C4-2B (cell line): Measurements from ENCODE around the gene PALLD.

Experiments
- H3K27ac ChIP-seq: fragments of 450-650 bp; 2 replicates; pipeline ENCODE4 v1.5.1; 2017
- ZFX ChIP-seq: fragments of 450-650 bp; IDR thresholded peaks from 2 replicates; pipeline ENCODE4 v1.6.1; 2017
- TF ChIP-seq, protein P1 (sequence below): fragments of 450-650 bp; conservative IDR thresholded peaks from 2 replicates; pipeline ENCODE4 v1.5.1; 2017; ENCODE audit warnings: mild to moderate bottlenecking

The PALLD gene

DNA sequence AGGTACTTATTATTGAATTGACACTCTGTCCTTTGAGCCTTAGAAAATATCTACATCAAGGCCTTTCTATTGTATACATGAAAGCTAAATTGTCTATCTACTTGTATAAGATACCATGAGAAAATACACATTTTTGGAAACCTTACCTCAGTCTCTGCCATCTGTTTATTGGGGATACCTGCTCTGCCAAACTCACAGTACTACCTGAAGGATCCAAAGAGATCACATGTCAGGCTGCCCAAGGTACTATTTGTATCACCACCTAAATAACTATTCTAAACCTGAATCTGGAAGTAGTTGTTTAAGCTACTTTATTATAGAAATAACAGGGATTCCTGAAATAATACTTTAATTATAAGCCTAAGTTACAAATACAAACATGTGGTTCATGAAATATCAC, 126.2 kb downstream of the PALLD start:
- TF ChIP-seq, protein P1, sequence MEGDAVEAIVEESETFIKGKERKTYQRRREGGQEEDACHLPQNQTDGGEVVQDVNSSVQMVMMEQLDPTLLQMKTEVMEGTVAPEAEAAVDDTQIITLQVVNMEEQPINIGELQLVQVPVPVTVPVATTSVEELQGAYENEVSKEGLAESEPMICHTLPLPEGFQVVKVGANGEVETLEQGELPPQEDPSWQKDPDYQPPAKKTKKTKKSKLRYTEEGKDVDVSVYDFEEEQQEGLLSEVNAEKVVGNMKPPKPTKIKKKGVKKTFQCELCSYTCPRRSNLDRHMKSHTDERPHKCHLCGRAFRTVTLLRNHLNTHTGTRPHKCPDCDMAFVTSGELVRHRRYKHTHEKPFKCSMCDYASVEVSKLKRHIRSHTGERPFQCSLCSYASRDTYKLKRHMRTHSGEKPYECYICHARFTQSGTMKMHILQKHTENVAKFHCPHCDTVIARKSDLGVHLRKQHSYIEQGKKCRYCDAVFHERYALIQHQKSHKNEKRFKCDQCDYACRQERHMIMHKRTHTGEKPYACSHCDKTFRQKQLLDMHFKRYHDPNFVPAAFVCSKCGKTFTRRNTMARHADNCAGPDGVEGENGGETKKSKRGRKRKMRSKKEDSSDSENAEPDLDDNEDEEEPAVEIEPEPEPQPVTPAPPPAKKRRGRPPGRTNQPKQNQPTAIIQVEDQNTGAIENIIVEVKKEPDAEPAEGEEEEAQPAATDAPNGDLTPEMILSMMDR = no peak
- no peak for TF ChIP-seq ZFX
- no peak overlapping the region for H3K27ac ChIP-seq

DNA sequence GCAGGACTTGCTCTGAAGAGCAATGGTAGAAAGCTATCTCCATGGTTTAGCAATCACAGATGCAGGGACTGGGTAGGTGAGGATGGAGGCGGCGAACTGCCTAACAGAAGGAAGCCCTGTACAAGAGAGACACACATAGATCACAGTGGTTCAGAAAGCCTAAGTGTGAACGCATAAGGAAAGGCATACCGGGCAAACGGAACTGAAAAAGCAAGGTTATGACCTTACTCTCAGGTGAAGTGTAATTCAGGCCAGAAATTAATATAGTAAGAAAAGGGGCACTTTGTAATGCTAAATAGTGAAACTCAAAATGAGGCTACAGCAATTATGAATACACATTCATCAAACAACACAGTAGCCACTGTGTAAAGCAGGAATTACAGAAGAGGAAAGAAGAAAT, 126.6 kb downstream of the PALLD start:
- no peak for TF ChIP-seq ZFX
- TF ChIP-seq, protein P1 = no peak
- no peak overlapping the region for H3K27ac ChIP-seq

DNA sequence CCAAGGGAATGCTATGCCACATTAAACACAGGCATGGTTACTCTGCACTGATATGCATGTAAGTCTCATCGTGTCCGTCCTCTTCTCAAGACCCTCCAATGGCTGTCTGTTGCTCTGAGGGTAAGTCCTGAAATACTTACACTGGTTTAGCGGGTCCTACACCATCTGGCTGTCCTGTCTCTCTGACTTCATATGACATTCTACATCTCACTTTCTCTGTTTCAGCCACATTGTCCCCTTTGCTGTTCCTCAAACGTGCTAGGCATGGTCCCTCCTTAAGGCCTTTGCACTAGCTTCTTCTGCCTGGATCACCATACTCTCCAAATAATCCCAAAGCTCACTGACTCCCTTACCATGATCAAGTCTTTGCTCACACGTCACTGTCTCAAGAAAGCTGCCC, 131.4 kb downstream of the PALLD start:
- TF ChIP-seq ZFX = no peak
- TF ChIP-seq, protein P1 = no peak
- no peak overlapping the region for H3K27ac ChIP-seq

DNA sequence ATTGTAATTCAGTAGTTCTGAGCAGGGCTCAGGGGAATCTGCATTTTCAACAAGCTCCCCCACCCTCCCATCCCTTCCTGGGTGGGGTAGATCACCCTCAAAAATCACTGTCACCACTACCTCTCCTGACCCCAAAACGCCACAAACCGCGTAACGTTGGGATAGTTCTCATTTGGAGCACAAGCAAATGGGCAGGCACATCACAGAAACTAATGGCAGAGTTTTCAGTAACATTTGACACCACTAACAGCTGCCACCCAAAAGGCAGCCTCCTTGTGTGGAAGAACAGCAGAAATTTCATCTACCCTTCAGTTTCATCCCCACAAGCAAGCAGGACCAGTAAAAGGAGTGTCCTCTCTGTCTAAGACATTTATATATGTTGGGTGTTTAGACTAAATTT, 132.7 kb downstream of the PALLD start:
- no peak overlapping the region for H3K27ac ChIP-seq
- TF ChIP-seq, protein P1 = no peak
- no peak for TF ChIP-seq ZFX

DNA sequence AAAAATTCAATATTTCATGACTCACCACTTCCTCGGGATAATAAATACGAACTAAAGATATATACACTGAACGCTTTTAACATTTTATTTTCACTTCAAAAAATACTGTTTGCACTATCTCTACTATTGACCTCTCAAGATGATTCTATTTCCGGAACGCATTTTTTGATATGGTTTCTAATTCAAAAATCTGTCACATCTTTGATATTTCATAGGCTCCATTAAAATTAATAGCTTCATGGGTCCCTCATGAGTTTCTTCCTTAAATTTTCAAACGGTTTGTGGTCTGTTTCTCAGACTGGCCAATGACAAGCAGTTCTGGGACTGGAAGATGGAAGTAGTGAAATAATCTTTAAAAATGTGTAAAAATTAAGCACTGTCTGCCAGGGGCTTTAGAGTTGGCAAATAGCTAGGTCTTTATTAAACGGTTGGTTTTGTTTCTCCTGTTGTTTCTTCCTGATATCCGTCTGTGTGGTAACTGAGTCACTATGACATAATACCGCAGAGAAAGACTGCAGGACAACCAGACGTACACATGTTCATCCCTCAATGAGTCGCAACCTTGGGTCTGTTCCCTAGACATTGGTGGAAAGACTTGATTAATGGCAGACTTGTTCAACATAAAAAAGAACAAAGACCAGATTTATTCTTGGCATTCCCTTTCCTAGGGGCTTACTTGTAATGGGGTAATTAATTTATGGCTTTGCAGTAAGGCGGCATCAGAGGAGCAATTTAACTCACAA, 133.8 kb downstream of the PALLD start:
- TF ChIP-seq, protein P1 = no peak
- TF ChIP-seq ZFX = no peak
- H3K27ac ChIP-seq = no peak overlapping the region

DNA sequence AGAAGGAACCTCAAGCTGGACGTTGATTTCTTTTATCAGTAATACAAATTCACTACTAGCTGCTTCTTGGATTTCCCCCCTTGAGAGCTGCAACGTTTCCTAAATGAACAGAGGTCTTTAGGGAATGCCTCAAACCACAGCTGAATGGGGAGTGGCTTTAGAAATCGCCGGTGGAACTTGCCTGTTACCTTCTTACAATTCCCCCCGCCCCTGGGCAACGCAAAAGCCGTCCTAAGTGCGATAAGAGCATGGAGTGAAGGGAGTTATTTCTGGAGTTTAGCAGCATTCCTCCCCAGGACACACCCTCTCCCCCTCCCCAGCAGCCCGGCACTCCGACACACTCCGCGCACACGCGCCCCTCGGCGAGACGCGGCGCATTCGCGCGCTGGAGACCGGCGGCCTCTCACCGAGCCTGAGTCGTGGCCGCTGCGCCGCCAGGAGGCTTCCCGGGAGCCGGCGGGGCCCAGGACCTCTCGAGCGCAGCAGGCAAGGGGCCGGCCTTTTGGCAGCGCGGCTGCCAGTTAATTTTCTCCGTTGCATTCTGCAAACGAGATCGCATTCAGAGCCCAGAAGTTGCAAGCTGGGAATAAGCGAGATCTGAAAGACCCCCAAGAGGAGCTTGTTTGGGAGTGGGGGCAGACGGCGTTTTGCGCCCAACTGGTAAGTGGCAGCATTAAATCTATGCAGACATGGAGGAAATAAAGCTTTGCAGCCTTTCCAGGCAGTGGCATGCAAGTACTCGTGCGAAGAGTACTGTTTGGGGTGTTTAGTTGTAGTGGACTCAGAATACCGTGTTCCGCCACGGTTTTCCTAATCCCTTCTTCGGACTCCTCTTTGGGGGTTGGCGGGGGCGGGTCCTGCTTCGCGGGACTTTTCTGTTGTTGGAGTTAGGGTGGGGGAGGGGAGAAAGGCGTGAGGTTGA, 134.7 kb downstream of the PALLD start:
- H3K27ac ChIP-seq = no peak overlapping the region
- no peak for TF ChIP-seq ZFX
- TF ChIP-seq, protein P1 = peak; percentile 26

DNA sequence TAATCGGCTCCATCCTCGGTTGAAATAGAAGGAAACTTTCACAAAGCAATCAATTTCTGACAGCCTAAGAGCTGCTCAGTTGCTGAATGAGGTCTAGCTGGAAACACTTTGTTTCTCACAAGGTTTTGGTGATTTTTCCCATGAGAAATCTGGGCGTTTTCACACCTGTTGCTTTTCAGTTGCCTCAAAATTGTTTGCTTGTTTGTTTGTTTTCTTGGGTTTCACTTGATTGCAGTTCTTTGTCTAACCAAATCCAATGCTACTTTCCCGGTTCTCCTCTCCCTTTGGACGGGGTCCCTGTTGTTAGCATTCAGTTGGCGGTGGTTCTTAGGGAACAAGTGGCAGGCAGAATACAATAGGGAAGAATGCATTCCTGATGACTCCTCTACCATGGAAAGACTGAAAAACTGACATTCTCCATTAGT, 135.5 kb downstream of the PALLD start:
- no peak overlapping the region for H3K27ac ChIP-seq
- no peak for TF ChIP-seq ZFX
- TF ChIP-seq, protein P1 = no peak
